ENCODE data around the gene DPY19L1.
"Not testable (repeated sequence)": the region's sequence is repeated elsewhere in the genome, so short reads cannot be mapped to it uniquely, and the experiment has no call there.

DPY19L1 gene

DNA sequence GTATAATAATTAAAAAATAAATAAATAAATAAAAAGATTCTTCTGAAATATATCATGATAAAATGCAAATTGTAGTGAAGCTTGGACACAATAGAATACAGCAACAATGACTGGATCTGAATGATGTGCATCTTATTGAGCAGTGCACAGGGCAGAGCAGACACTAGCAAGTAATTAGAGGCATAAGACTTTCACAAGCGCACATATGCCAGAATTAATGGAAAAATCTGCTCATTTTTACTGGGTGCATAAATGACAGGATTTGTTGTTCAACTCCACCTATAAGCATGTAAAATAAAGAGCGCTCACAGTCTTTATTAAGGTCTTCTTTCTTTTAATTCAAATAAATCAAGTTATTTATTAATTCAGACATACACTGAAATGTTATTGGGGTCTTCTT, 125.0 kb downstream of the DPY19L1 start:
- FAIRE-seq: no peak

DNA sequence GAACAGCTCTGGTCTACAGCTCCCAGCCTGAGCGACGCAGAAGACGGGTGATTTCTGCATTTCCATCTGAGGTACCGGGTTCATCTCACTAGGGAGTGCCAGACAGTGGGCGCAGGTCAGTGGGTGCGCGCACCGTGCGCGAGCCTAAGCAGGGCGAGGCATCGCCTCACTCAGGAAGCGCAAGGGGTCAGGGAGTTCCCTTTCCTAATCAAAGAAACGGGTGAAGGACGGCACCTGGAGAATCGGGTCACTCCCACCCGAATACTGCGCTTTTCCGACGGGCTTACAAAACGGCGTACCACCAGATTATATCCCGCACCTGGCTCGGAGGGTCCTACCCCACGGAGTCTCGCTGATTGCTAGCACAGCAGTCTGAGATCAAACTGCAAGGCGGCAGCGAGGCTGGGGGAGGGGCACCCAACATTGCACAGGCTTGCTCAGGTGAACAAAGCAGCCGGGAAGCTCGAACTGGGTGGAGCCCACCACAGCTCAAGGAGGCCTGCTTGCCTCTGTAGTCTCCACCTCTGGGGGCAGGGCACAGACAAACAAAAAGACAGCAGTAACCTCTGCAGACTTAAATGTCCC, 130.9 kb downstream of the DPY19L1 start:
- FAIRE-seq: not testable (repeated sequence)

DNA sequence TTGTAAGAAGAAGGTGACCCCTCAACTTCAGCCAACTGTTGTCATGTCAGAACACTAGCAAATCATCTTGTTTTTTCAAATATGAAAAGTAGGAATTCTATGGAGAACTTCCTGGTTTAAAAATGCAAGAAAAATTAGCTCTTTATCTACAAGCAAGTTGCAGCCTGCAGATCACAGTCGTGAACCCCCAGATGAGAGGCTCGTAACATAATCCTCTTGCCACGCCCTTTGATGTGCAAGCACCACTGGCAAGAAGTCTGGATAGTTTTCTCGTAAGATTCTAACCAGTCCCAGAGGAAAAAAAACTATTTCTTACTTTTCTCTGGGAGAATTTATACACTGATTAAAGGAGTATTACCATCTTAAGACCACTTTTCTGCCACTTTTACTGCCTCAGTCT, 132.3 kb downstream of the DPY19L1 start:
- FAIRE-seq: no peak

DNA sequence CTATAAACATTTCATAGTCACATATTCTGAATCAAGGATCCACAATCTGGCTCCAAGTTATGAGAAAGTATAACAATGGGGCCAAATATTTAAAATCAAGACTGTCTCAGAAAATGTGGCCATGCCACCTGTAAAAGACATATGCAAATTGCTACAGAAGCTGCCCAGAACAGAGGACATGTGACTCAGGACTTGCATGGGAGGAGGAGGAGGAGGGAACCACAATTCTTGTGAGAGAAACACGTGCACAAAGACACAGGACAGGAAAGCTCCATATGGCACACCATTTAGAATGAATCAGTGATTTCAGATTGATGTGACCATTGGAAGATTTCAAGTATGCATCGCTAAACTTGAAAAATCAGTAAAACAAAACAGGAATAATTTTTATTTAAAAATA, 133.4 kb downstream of the DPY19L1 start:
- FAIRE-seq: not testable (repeated sequence)

DNA sequence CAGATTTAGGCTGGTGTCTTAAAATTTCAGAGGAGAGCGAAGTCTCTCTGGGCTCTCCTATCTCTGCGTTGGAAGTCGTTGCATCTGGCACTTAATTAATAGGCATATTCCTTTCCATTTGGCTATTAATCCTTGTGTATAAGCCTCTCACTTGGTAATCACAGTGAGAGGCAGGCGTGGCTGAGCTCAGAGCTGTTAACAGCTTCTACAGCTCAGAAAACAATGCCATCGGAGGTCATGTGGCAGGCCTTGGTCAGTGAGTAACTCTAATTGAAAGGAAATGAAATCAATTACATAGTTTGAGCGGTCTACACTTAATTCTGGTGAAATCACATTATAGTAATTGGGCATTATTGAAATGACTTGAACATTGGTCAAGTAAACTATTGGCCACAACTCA, 135.1 kb downstream of the DPY19L1 start:
- FAIRE-seq: no peak

DNA sequence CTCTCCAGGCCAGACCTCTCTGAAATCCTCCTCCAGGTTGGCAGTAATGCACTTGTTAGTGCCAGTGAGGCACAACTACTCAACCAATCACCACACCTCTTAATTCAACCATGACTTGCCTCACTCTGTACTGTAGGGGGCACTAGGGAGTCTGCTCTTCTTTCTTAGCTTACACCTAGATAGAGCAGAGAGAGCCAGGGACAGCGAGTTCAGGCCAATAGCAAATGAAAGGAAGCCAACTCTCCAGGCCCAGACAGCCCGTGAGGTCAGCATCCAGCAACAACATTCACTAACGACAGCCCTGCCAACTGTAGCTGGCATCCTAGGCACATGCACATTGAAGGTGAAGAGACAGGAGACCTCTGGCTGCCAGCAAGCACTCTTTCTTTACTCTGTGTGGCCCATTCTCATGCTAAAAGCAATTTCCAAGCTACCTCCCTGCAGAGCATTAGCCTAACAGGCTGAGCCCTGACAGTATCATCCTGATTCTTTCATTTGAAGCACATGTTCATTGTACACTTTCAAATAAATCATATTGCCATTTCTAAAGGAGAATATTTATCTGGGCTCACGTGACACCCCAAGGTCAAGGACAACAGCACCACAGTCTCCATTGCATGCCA, 136.3 kb downstream of the DPY19L1 start:
- no peak for FAIRE-seq

DNA sequence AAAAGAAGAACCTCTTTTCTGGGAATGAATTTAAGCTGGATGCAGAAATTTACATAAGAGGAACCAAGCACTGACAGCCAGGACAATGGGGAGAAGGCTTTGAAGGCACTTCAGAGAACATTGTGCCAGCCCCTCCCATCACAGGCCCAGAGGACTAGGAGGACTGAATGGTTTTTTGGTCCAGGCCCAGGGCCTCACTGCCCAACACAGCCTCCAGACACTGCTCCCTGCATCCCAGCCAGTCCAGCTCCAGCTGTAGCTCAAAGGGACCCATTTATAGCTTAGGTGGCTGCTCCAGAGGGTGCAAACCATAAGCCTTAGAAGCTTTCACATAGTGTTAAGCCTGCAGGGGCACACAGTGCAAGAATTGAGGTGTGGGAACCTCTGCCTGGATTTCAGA, 142.1 kb downstream of the DPY19L1 start:
- no peak for FAIRE-seq

DNA sequence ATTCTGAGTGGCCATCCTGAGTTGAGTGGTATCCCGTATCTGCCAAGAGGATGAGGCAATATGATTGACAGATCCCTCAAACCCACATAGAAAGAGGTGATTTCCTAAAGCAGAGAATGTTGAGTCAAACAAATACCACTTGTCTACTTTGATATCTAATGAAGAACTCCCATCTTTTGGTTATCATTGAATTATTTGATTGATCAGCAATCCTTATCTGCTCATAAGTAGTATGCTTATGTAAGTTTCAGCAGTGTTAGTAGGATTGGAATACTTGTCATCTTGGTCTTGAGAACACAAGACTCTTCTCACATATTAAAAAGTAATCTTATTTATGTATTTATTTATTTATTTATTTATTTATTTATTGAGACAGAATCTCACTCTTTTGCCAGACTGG, 147.3 kb downstream of the DPY19L1 start:
- FAIRE-seq: no peak

DNA sequence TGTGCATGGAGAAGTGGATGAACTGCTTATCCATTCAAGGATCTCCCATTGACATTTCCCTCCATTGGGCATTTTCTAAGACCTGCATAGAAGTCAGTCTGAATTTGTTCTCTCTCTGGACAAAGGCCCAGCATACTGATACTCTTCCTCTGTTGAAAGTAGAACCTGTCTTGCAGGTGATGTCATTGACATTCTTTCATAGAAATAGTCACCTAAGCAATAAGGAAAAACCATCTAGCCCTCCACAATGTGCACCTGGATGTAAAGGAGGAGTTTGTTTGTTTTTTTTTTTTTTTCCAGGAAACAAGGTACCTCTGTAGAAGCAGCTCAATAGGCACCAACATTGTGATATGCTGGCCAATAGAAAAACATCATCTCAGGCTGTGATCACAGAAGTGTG, 150.4 kb downstream of the DPY19L1 start:
- FAIRE-seq: no peak

DNA sequence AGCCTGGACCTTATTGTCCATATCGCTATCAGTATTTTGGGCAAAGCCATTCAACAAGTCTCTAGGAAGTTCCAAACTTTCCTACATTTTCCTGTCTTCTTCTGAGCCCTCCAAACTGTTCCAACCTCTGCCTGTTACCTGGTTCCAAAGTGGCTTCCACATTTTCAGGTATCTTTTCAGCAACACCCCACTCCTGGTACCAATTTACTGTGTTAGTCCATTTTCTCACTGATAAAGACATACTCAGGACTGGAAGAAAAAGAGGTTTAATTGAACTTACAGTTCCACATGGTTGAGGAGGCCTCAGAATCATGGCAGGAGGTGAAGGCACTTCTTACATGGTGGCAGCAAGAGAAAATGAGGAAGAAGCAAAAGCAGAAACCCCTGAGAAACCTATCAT, 153.4 kb downstream of the DPY19L1 start:
- FAIRE-seq: not testable (repeated sequence)

DNA sequence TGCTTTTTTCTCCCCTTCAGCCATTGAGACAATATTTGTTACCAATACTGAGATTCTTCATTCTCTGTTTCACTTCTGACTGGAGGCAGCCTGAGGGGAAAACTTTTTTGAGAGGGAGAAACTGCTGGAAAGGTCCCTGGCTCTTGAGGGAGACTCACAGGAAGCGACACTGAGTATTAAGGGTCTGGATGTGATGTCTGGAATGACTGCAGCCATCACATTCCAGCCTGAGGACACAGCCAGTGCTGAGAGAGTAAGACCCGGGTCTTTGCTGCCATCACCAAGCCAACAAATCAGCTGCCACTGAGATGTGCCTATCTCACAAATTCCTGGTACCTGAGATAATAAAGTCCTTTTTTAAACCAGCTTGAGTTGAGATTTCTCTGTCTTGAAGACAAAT, 157.4 kb downstream of the DPY19L1 start:
- no peak for FAIRE-seq

DNA sequence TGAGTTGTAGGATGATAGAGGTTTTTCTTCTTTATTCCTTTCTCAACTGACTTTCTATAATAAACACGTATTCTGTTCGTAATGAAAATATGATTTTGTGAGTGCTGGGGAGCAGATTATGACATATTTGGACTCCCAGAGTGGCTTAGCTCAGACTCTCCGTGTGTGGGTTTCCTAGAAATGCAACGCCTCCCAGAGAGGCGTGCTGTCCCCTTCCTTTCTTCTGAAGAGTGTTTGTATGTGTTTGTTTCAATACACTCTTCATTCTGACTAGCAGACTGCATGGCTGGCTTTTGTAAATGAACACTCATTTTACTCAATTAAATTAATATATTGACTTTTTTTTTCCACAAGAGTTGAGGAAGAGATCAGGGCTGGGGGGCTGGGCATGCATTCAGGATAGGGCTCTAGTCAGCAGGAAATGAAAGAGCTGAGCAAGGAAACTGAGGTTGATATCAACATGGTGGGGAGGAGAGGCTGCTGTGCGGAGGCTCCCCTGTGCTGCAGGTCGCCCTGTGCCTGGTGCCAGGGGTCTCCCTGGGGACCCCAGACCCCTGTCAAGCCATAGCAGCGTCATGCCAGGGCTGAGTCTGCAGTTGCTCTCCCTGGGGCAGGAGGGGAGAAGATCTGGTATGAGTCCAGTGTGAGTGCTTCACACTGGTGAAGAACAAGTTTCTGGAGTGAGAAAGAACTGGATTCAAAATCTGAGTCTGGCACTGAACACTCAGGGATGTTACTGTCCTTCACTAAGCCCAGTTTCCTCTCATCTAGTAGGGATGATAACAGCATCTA, 158.1 kb downstream of the DPY19L1 start:
- not testable (repeated sequence) for FAIRE-seq

Data from A204.1 (cell line).